SK-N-SH treated with all-trans-retinoic acid at 6 μM for 48 hours (cell line): ENCODE data around the gene THRAP3.

Source experiments
- PATZ1 ChIP-seq: fragments of 250-450 bp; sonication (Bioruptor Pico); IDR thresholded peaks from 2 replicates; pipeline ENCODE4 v1.8.0; 2020; ENCODE audit warnings: mild to moderate bottlenecking, moderate library complexity, borderline replicate concordance
- TOX ChIP-seq: fragments of 250-450 bp; sonication (Bioruptor Pico); IDR thresholded peaks from 2 replicates; pipeline ENCODE4 v1.8.0; 2021; ENCODE audit warnings: mild to moderate bottlenecking, moderate library complexity, borderline replicate concordance
- TSHZ2 ChIP-seq: fragments of 250-450 bp; sonication (Bioruptor Pico); IDR thresholded peaks from 2 replicates; pipeline ENCODE4 v1.5.0; 2020; ENCODE audit warnings: mild to moderate bottlenecking, moderate library complexity

- TF ChIP-seq TOX (CRISPR knock-in tag) (no peak), PATZ1 (CRISPR knock-in tag) (no peak), TSHZ2 (CRISPR knock-in tag) (no peak)
Observed at GRCh38 chr1:36326499-36326898, 102.3 kb downstream of the THRAP3 start.
